Measurements from ENCODE around the gene SLC51A. TPM values are rescaled to one million over a fixed set of nuclear protein-coding genes. Genes with fewer than 3 reads are reported as not detected.
A peak's percentile ranks its signal among the peaks of the same experiment; 100 is the strongest.
"Not testable (repeated sequence)": the region's sequence is repeated elsewhere in the genome, so short reads cannot be mapped to it uniquely, and the experiment has no call there.

Gene SLC51A
- total RNA-seq = 1 to 10 TPM in 1 of 2 donors, not detected in 1; 1.2 TPM
- 10 to 100 TPM in 1 of 6 donors, 1 to 10 TPM in 5; 7.3 to 10.4 (median 8.2) TPM for polyA plus RNA-seq (ENCODE audit: insufficient read length in 6 of 6)
- long read RNA-seq, donor 1, partial matches to known transcripts = 57 of 121 reads
- long read RNA-seq, donor 1, other reads (novel, unspliced or antisense) = 64 of 121 reads
- long read RNA-seq, donor 2, partial matches to known transcripts = 50 of 124 reads
- long read RNA-seq, donor 2, other reads (novel, unspliced or antisense) = 74 of 124 reads
- long read RNA-seq, donor 3 = 0 reads
- long read RNA-seq, donor 4 = 0 reads
- long read RNA-seq, donor 5, partial matches to known transcripts = 23 of 23 reads
- long read RNA-seq, donor 5, other reads (novel, unspliced or antisense) = 0 of 23 reads
- long read RNA-seq, donor 6, partial matches to known transcripts = 26 of 93 reads
- long read RNA-seq, donor 6, other reads (novel, unspliced or antisense) = 67 of 93 reads
- long read RNA-seq, donor 7, partial matches to known transcripts = 0 of 1 reads
- long read RNA-seq, donor 7, other reads (novel, unspliced or antisense) = 0 of 1 reads
- long read RNA-seq, donor 8 = 0 reads
- long read RNA-seq, donor 9 = 0 reads
- long read RNA-seq, donor 10 = 0 reads
- long read RNA-seq, donor 11, partial matches to known transcripts = 5 of 5 reads
- long read RNA-seq, donor 11, other reads (novel, unspliced or antisense) = 0 of 5 reads
- long read RNA-seq, donor 12 = 0 reads

GRCh38 chr3:196216089-196216564 is at the start of gene SLC51A:
Gene SLC51A, plus strand, starts transcription at chr3:196216534. Its CDS starts 179 bp downstream, at chr3:196216713.
- peaks cover 0 to 28% of the 10 kb centered on the region in 2 donors for H3K27me3 ChIP-seq
- intact Hi-C loops (cut with DNase I) = no loop called here
- no peak within 1 kb of the TSS for H3K4me3 ChIP-seq
- no peaks in the 10 kb centered on the region for H3K36me3 ChIP-seq
- H3K27ac ChIP-seq = peak within 1 kb of the TSS in 1 of 2 donors; percentile 87
- DNase-seq = no peak
- TF ChIP-seq, protein P1, sequence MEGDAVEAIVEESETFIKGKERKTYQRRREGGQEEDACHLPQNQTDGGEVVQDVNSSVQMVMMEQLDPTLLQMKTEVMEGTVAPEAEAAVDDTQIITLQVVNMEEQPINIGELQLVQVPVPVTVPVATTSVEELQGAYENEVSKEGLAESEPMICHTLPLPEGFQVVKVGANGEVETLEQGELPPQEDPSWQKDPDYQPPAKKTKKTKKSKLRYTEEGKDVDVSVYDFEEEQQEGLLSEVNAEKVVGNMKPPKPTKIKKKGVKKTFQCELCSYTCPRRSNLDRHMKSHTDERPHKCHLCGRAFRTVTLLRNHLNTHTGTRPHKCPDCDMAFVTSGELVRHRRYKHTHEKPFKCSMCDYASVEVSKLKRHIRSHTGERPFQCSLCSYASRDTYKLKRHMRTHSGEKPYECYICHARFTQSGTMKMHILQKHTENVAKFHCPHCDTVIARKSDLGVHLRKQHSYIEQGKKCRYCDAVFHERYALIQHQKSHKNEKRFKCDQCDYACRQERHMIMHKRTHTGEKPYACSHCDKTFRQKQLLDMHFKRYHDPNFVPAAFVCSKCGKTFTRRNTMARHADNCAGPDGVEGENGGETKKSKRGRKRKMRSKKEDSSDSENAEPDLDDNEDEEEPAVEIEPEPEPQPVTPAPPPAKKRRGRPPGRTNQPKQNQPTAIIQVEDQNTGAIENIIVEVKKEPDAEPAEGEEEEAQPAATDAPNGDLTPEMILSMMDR (IDR thresholded peaks at IDR 0.05) = no peak
- no peaks in the 10 kb centered on the region for H3K9me3 ChIP-seq
- peak; percentile 41 for ATAC-seq
- peaks cover 8 to 38% of the 10 kb centered on the region in 2 donors for H3K4me1 ChIP-seq

DNA sequence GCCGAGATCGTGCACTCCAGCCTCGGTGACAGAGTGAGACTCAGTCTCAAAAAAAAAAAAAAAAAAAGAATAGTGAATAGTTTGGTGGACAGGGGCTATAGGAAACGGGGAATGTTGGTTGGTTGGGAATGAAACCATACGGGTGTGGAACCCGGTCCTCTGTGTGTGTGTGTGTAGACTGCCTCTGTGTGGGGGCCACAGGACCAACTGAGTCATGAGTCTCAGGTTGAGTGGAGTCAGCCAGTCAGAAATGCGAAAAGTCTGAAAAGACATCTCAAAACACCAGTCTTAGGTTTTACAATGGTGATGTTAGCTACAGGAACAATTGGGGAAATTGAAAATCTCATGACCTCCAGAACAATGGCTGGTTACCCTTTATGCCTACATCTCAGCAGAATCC is 49.6 kb upstream of the SLC51A start:
- intact Hi-C loops (cut with DNase I) = no loop called here
- H3K27me3 ChIP-seq = no peaks in the 10 kb centered on the region
- H3K27ac ChIP-seq = no peak overlapping the region
- no peak for ATAC-seq
- no peaks in the 10 kb centered on the region for H3K36me3 ChIP-seq
- TF ChIP-seq, protein P1 (IDR thresholded peaks at IDR 0.05) = no peak
- DNase-seq = no peak
- no peaks in the 10 kb centered on the region for H3K9me3 ChIP-seq
- H3K4me3 ChIP-seq = no peak overlapping the region
- peaks cover 0 to 22% of the 10 kb centered on the region in 2 donors for H3K4me1 ChIP-seq

GRCh38 chr3:196168808-196169391 is 47.4 kb upstream of the SLC51A start:
- Histone ChIP-seq H3K9me3 (no peaks in the 10 kb centered on the region), H3K27me3 (no peaks in the 10 kb centered on the region), H3K36me3 (no peaks in the 10 kb centered on the region), H3K27ac (no peak overlapping the region), H3K4me3 (no peak overlapping the region), H3K4me1 (peaks cover 0 to 20% of the 10 kb centered on the region in 2 donors)
- DNase-seq (peak in 1 of 4 donors; percentile 33), ATAC-seq (no peak)
- TF ChIP-seq, protein P1 (IDR thresholded peaks at IDR 0.05) = no peak
- intact Hi-C loops (cut with DNase I) = no loop called here

DNA sequence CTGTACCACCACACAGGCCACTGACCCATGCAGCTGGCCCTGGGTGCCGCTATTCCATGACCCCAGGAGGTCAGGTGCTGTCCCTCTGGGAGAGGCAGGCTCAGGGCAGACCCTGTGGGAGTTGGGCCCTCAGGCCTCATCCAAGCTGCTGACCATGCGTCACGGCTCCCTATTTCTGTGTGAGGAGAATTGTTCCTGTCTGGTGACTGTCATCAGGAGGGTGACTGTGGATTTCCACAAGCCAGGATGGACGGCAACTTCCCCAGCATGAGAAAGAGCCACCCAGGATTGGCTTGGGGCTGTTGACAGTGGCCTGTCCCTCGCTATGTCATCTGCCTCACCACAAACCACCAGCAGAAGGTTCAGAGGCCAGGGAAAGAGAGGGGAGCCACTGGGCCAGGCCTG is 46.5 kb upstream of the SLC51A start:
- intact Hi-C loops (cut with DNase I) = no loop called here

DNA sequence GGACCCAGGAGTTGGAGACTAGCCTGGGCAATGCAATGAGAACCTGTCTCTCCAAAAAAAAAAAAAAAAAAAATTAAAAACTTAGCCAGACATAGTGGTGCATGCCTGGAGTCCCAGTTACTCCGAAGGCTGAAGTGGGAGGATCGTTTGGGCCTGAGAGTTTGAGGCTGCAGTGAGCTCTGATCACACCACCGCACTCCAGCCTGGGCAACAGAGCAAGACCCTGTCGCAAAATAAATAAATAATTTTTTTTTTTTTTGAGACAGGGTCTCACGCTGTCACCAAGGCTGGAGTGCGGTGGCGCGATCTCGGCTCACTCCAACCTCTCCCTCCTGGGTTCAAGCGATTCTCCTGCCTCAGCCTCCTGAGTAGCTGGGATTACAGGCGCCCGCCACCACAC is 46.0 kb upstream of the SLC51A start:
- Histone ChIP-seq H3K27ac (peak overlapping the region in 1 of 2 donors; percentile 73), H3K4me1 (peaks cover 0 to 17% of the 10 kb centered on the region in 2 donors)
- H3K4me3 ChIP-seq; H3K36me3 ChIP-seq; H3K27me3 ChIP-seq; intact Hi-C loops (cut with DNase I); ATAC-seq; H3K9me3 ChIP-seq: not testable (repeated sequence)
- peak in 1 of 4 donors; percentile 38 for DNase-seq

More for the DNA sequence above, 46.5 kb upstream of the SLC51A start:
- DNase-seq (peak in 2 of 4 donors; percentile 79 to 80), ATAC-seq (peak; percentile 68)
- Histone ChIP-seq H3K4me1 (peaks cover 0 to 17% of the 10 kb centered on the region in 2 donors), H3K27ac (peak overlapping the region; percentile 5 to 73), H3K36me3 (no peaks in the 10 kb centered on the region), H3K27me3 (no peaks in the 10 kb centered on the region), H3K9me3 (no peaks in the 10 kb centered on the region), H3K4me3 (no peak overlapping the region)
- TF ChIP-seq, protein P1 (IDR thresholded peaks at IDR 0.05) = no peak

All from left lung (tissue), 14 donors.